Measurements from ENCODE around the gene AGPAT3.
A peak's percentile ranks its signal among the peaks of the same experiment; 100 is the strongest.

The AGPAT3 gene

GRCh38 chr21:43912910-43913309 is 47.9 kb downstream of the AGPAT3 start:
- Histone ChIP-seq H3K27me3 (replicated peaks) (no peaks in the 10 kb centered on the region), H3K27ac (no peak overlapping the region), H3K36me3 (replicated peaks) (no peaks in the 10 kb centered on the region), H3K4me3 (ENCODE audit: low read depth, low read length) (no peak overlapping the region)
- DNase-seq: no peak
- no peak for TF ChIP-seq CTCF (IDR thresholded peaks at IDR 0.05; ENCODE audit: low read depth, low read length, missing control alignments)
- in situ Hi-C loops (cut with HindIII; ENCODE audit: low pct_ligation_motif_present, low sequenced_read_pairs): no loop called here

GRCh38 chr21:43913928-43914327 is 48.9 kb downstream of the AGPAT3 start:
- peak; percentile 70 for DNase-seq
- in situ Hi-C loops (cut with HindIII; ENCODE audit: low pct_ligation_motif_present, low sequenced_read_pairs): no loop called here
- Histone ChIP-seq H3K27me3 (replicated peaks) (no peaks in the 10 kb centered on the region), H3K27ac (no peak overlapping the region), H3K4me3 (ENCODE audit: low read depth, low read length) (no peak overlapping the region), H3K36me3 (replicated peaks) (no peaks in the 10 kb centered on the region)
- no peak for TF ChIP-seq CTCF (IDR thresholded peaks at IDR 0.05; ENCODE audit: low read depth, low read length, missing control alignments)

GRCh38 chr21:43916076-43916475 is 51.1 kb downstream of the AGPAT3 start:
- no peak for DNase-seq
- no peak overlapping the region for H3K27ac ChIP-seq
- TF ChIP-seq CTCF (IDR thresholded peaks at IDR 0.05; ENCODE audit: low read depth, low read length, missing control alignments): no peak
- H3K4me3 ChIP-seq (ENCODE audit: low read depth, low read length): no peak overlapping the region
- H3K36me3 ChIP-seq (replicated peaks): no peaks in the 10 kb centered on the region
- in situ Hi-C loops (cut with HindIII; ENCODE audit: low pct_ligation_motif_present, low sequenced_read_pairs): no loop called here
- H3K27me3 ChIP-seq (replicated peaks): no peaks in the 10 kb centered on the region

GRCh38 chr21:43916691-43917514 is 51.9 kb downstream of the AGPAT3 start:
- Histone ChIP-seq H3K27me3 (replicated peaks) (no peaks in the 10 kb centered on the region), H3K27ac (no peak overlapping the region), H3K4me3 (ENCODE audit: low read depth, low read length) (no peak overlapping the region), H3K36me3 (replicated peaks) (no peaks in the 10 kb centered on the region)
- in situ Hi-C loops (cut with HindIII; ENCODE audit: low pct_ligation_motif_present, low sequenced_read_pairs): no loop called here
- no peak for TF ChIP-seq CTCF (IDR thresholded peaks at IDR 0.05; ENCODE audit: low read depth, low read length, missing control alignments)
- DNase-seq: no peak

GRCh38 chr21:43917515-43918384 is 52.7 kb downstream of the AGPAT3 start:
- Histone ChIP-seq H3K4me3 (ENCODE audit: low read depth, low read length) (no peak overlapping the region), H3K27me3 (replicated peaks) (no peaks in the 10 kb centered on the region), H3K27ac (no peak overlapping the region), H3K36me3 (replicated peaks) (no peaks in the 10 kb centered on the region)
- DNase-seq: no peak
- TF ChIP-seq CTCF (IDR thresholded peaks at IDR 0.05; ENCODE audit: low read depth, low read length, missing control alignments): no peak
- in situ Hi-C loops (cut with HindIII; ENCODE audit: low pct_ligation_motif_present, low sequenced_read_pairs): no loop called here
